Ishikawa (cell line): Measurements from ENCODE around the gene GFPT1.

ENCODE experiments used
- CEBPB ChIP-seq: IDR thresholded peaks from 2 replicates; pipeline ENCODE4 v1.6.1; 2012
- CREB1 ChIP-seq: IDR thresholded peaks from 2 replicates; pipeline ENCODE4 v1.6.1; 2012; ENCODE audit warnings: low read depth
- EGR1 ChIP-seq: IDR thresholded peaks from 2 replicates; pipeline ENCODE4 v1.6.1; 2012
- EP300 ChIP-seq: IDR thresholded peaks from 2 replicates; pipeline ENCODE4 v1.6.1; 2012; ENCODE audit warnings: borderline replicate concordance
- FOXM1 ChIP-seq: IDR thresholded peaks from 2 replicates; pipeline ENCODE4 v1.6.1; 2012; ENCODE audit warnings: low read depth, borderline replicate concordance
- NFIC ChIP-seq: IDR thresholded peaks from 2 replicates; pipeline ENCODE4 v1.6.1; 2012
- RAD21 ChIP-seq: IDR thresholded peaks from 2 replicates; pipeline ENCODE4 v1.6.1; 2012; ENCODE audit warnings: low read depth
- REST ChIP-seq: IDR thresholded peaks from 2 replicates; pipeline ENCODE4 v1.6.1; 2012; ENCODE audit warnings: low read depth, mild to moderate bottlenecking
- TAF1 ChIP-seq: IDR thresholded peaks from 2 replicates; pipeline ENCODE4 v1.6.1; 2012; ENCODE audit warnings: low read depth, mild to moderate bottlenecking
- TCF12 ChIP-seq: IDR thresholded peaks from 2 replicates; pipeline ENCODE4 v1.6.1; 2012; ENCODE audit warnings: low read depth
- TEAD4 ChIP-seq: IDR thresholded peaks from 2 replicates; pipeline ENCODE4 v1.6.1; 2012
- YY1 ChIP-seq: IDR thresholded peaks from 2 replicates; pipeline ENCODE4 v1.6.1; 2012; ENCODE audit warnings: low read depth
- ZBTB7A ChIP-seq: IDR thresholded peaks from 2 replicates; pipeline ENCODE4 v1.6.1; 2012; ENCODE audit warnings: low read depth
- TF ChIP-seq, protein P1 (sequence below): IDR thresholded peaks from 2 replicates; pipeline ENCODE4 v1.6.1; 2012
- TF ChIP-seq, protein P2 (sequence below): IDR thresholded peaks from 2 replicates; pipeline ENCODE4 v1.6.1; 2012

Gene GFPT1

GRCh38 chr2:69298862-69299261 lies 88.2 kb downstream of the GFPT1 start:
- no peak for TF ChIP-seq CEBPB
- TF ChIP-seq, protein P1, sequence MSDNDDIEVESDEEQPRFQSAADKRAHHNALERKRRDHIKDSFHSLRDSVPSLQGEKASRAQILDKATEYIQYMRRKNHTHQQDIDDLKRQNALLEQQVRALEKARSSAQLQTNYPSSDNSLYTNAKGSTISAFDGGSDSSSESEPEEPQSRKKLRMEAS, result no peak
- TF ChIP-seq, protein P2, sequence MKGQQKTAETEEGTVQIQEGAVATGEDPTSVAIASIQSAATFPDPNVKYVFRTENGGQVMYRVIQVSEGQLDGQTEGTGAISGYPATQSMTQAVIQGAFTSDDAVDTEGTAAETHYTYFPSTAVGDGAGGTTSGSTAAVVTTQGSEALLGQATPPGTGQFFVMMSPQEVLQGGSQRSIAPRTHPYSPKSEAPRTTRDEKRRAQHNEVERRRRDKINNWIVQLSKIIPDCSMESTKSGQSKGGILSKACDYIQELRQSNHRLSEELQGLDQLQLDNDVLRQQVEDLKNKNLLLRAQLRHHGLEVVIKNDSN, result no peak
- TF ChIP-seq TCF12, result no peak
- no peak for TF ChIP-seq FOXM1
- TF ChIP-seq YY1, result no peak
- TF ChIP-seq TEAD4, result no peak
- TF ChIP-seq TAF1, result no peak
- TF ChIP-seq EGR1, result no peak
- no peak for TF ChIP-seq REST

DNA sequence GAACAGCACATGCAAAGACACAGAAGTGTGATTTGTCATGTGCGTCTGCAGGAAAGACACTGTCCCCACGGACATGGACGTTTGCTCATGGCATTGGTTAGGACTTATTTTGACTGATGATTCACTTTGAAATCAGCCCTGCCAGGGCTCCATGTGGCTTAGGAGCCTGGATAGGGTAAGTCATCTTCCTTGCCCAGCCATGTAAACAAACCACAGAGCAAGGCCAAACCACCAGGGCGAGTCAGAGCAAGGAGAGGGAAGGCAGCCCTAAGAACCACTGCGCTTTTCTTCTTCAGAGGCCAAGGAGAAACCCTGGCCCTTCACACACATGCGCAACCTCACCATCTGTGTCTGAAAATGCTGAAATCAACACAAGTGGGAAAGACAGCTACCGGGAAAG lies 88.8 kb downstream of the GFPT1 start:
- TF ChIP-seq CEBPB, result no peak
- TF ChIP-seq EGR1, result no peak
- TF ChIP-seq EP300, result no peak

- no peak for TF ChIP-seq FOXM1
- no peak for TF ChIP-seq YY1
- no peak for TF ChIP-seq CREB1
- no peak for TF ChIP-seq TEAD4
- no peak for TF ChIP-seq REST
- TF ChIP-seq TAF1, result no peak
- no peak for TF ChIP-seq CEBPB
Observed at GRCh38 chr2:69297216-69297615, 89.8 kb downstream of the GFPT1 start.

- TF ChIP-seq CREB1 (no peak), TAF1 (no peak), ZBTB7A (no peak), REST (no peak), FOXM1 (no peak), RAD21 (no peak), NFIC (no peak), EP300 (no peak), YY1 (no peak), TCF12 (no peak), TEAD4 (no peak)
- TF ChIP-seq, protein P2, result no peak
- TF ChIP-seq, protein P1, result no peak
Observed at GRCh38 chr2:69296421-69296820, 90.6 kb downstream of the GFPT1 start.

DNA sequence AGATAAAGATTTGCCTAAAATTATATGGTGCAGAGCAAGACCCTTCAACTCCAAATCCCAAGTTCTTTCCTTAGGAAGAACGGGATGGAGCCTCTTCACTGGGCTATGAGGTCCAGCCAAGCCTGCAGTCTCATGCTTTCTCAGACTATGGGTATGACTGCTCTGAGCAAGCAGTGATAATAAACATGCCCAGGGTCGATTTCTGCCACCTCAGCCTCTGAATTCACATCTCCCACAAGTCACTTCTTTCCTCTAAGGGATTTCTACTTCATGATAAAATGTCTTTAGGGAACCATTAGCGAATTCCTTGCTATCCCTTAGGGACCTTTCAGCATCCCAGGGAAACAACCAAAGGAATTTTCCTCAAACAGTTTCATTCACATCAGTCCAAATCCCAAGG lies 94.8 kb downstream of the GFPT1 start:
- no peak for TF ChIP-seq TEAD4
- no peak for TF ChIP-seq CEBPB
- TF ChIP-seq TAF1, result no peak
- TF ChIP-seq FOXM1, result no peak
- no peak for TF ChIP-seq CREB1
- TF ChIP-seq EP300, result no peak
- no peak for TF ChIP-seq NFIC
- TF ChIP-seq EGR1, result no peak
- TF ChIP-seq YY1, result no peak

DNA sequence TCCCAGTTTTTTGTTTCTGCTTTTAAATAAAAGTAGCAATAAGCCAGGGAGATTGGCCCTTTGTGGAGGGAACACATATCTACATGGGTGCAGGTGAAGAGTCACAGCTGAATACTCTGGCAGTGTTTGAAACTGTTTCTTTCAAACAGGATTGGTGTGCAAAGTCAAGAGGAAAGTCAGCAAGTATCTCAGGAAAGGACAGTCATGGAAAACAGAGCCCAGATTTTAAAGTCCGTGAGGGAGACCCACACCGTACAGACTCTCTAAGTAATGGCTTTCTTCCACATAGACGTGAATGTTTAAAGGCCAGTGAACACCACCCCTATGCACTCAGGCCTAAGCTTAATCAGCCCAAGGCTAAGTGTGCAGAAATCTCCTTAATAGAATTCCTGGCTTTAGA lies 95.3 kb downstream of the GFPT1 start:
- TF ChIP-seq YY1, result no peak
- no peak for TF ChIP-seq CREB1
- no peak for TF ChIP-seq TCF12
- TF ChIP-seq, protein P2, result no peak
- no peak for TF ChIP-seq TAF1
- TF ChIP-seq TEAD4, result no peak
- TF ChIP-seq, protein P1, result no peak
- no peak for TF ChIP-seq FOXM1
- TF ChIP-seq RAD21, result no peak
- no peak for TF ChIP-seq EGR1
